BE2C (cell line): ENCODE measurements around the gene LRRC8B.

Source experiments
- DNase-seq: peaks from one replicate; pipeline ENCODE4 v3.0.0-alpha.2; 2020
- H3K27me3 ChIP-seq: fragments of 250-450 bp; sonication (Bioruptor Pico); 2 replicates; pipeline ENCODE4 v1.5.1; 2020; ENCODE audit warnings: mild to moderate bottlenecking
- H3K36me3 ChIP-seq: fragments of 250-450 bp; sonication (Bioruptor Pico); 2 replicates; pipeline ENCODE4 v1.5.1; 2020; ENCODE audit warnings: mild to moderate bottlenecking
- H3K4me1 ChIP-seq: fragments of 250-450 bp; sonication (Bioruptor Pico); 2 replicates; pipeline ENCODE4 v1.5.1; 2020
- H3K4me3 ChIP-seq: 2 replicates; pipeline ENCODE4 v1.5.1; 2011; ENCODE audit warnings: low read depth, low read length
- H3K9me3 ChIP-seq: fragments of 250-450 bp; sonication (Bioruptor Pico); 2 replicates; pipeline ENCODE4 v1.5.1; 2020
- CTCF ChIP-seq: IDR thresholded peaks from 2 replicates; pipeline ENCODE4 v1.5.1; 2012; ENCODE audit warnings: mild to moderate bottlenecking, low read depth, low read length

Gene LRRC8B

DNA sequence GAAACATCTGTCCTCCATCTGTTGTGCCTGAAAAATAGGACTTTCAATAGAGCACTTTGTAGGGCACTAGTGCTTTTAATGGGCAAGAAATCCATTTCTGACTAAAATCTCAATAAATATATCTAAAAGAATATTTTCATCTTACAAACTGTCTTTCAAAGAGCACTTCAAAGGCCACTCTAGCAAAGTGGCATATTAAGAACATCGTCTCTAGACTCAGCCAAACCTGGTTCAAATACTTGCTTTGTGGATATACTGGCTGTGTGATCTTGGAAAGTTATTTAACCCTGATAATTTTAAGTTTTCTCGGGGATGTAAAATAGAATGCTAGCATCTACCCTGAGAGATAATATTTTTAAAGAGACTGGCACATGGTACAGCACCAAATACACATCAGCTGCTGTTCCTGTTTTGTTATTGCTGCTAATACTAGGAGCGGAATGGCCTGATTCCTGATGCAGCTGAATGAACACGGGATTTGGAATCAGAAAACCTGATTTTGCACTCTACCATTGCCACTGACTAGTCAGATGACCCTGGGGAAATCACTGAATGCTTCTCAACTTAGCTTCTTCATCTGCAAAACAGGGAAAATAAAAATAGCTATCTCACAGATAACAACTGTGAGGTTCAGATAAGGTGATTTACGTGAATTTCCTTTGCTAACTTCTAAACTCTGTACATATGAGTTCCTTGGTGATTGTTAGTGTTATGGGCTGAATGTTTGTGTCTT, 83.1 kb downstream of the LRRC8B start:
- Histone ChIP-seq H3K4me1 (no peaks in the 10 kb centered on the region), H3K4me3 (no peak overlapping the region), H3K36me3 (no peaks in the 10 kb centered on the region), H3K9me3 (no peaks in the 10 kb centered on the region), H3K27me3 (no peaks in the 10 kb centered on the region)
- no peak for TF ChIP-seq CTCF
- no peak for DNase-seq

DNA sequence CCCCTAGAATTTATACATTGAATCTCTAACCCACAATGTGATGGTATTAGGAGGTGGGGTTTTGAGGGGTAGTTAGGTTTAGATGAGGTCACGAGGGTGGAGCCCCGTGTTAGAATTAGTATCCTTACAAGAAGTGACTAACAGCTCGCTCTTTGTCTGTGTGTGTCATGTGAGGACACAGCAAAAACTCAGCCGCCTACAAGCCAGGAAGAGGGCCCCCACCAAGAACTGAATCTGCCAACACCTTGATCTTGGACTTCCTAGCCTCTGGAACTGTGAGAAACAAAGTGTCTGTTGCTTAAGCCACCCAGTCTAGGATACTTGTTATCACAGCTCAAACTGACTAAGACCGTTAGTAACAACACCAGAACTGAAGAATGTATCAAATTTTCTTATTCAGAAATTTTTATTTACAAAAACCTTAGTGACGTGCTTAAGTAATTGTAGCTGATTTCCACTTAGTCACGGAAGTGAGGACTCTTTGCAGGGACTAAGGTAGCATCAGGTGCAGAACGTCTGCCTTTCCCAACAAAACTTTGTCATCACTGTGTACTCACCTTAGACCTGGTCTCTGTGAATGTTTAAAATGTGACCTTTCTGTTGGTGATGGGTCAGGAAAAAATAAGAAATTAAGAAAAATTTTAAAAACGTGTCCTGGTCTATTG, 83.8 kb downstream of the LRRC8B start:
- no peak overlapping the region for H3K4me3 ChIP-seq
- no peak for TF ChIP-seq CTCF
- no peaks in the 10 kb centered on the region for H3K9me3 ChIP-seq
- no peaks in the 10 kb centered on the region for H3K4me1 ChIP-seq
- H3K27me3 ChIP-seq: no peaks in the 10 kb centered on the region
- DNase-seq: no peak
- H3K36me3 ChIP-seq: no peaks in the 10 kb centered on the region

- TF ChIP-seq CTCF: no peak
- DNase-seq: no peak
- H3K27me3 ChIP-seq: no peaks in the 10 kb centered on the region
- H3K36me3 ChIP-seq: no peaks in the 10 kb centered on the region
- no peaks in the 10 kb centered on the region for H3K9me3 ChIP-seq
- H3K4me3 ChIP-seq: no peak overlapping the region
- no peaks in the 10 kb centered on the region for H3K4me1 ChIP-seq
Observed at GRCh38 chr1:89608984-89609725, 84.5 kb downstream of the LRRC8B start.

DNA sequence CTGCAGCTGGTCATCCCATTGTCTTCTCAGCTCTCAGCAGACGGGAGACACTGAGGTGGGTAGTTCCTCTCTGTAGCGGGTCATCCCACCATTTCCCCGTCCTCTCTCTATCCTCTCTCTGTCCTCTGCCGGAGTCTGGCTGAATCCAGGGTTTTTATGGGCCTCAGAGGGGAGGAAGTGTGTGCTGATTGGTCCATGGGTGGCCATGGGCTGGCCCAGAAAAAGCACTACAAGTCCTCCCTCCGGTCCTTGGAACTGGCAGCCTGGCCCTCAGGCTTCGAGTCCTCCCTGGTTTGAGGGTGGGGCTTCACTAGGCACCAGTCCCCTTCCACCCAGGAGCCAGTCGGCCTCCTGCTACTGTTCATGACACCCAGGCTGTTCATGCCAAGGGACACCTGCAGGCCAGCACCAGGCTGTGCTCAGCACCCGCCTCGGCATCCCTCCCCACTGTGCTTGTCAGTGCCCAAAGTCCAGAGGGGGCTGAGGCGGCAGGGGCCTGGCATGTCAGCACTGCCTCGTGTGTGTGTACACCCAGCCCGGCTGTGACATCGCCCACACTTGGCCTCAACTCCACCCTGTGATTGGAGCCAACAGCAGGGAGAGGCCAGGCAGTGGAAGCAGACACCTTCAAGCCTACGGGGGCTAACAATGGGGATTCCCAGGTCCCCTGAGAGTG, 85.3 kb downstream of the LRRC8B start:
- no peak for TF ChIP-seq CTCF
- no peaks in the 10 kb centered on the region for H3K36me3 ChIP-seq
- H3K4me1 ChIP-seq: no peaks in the 10 kb centered on the region
- no peak for DNase-seq
- H3K27me3 ChIP-seq: no peaks in the 10 kb centered on the region
- H3K4me3 ChIP-seq: no peak overlapping the region
- H3K9me3 ChIP-seq: no peaks in the 10 kb centered on the region

- no peaks in the 10 kb centered on the region for H3K36me3 ChIP-seq
- H3K4me3 ChIP-seq: no peak overlapping the region
- no peaks in the 10 kb centered on the region for H3K9me3 ChIP-seq
- H3K27me3 ChIP-seq: no peaks in the 10 kb centered on the region
- TF ChIP-seq CTCF: no peak
- DNase-seq: no peak
- no peaks in the 10 kb centered on the region for H3K4me1 ChIP-seq
Observed at GRCh38 chr1:89610457-89611011, 85.9 kb downstream of the LRRC8B start.
